H1 (cell line): ENCODE data around the gene LDAH. TPM values are rescaled to one million over a fixed set of nuclear protein-coding genes. Genes with fewer than 3 reads are reported as not detected.
A peak's percentile ranks its signal among the peaks of the same experiment; 100 is the strongest.

Experiments
- CTCF ChIA-PET: fragments of 300-600 bp; sonication (Branson Sonifier 250); formaldehyde crosslinking; loops from one replicate; lab custom pipeline; 2021; ENCODE audit not compliant: partially characterized antibody; lab: Charles Lee
- POLR2A ChIA-PET: fragments of 300-600 bp; sonication (Branson Sonifier 250); formaldehyde crosslinking; loops from one replicate; lab custom pipeline; 2021; ENCODE audit warnings: inconsistent platforms; ENCODE audit not compliant: partially characterized antibody; lab: Charles Lee
- DNase-seq, 2 experiments: peaks; one replicate each; pipeline versions ENCODE4 v3.0.0 to v3.0.0-alpha.2; 2010 to 2022; ENCODE audit warnings: low spot score in 2 of 2, low read depth in 1 of 2, mixed read lengths in 1 of 2
- FAIRE-seq: peaks from 2 replicates; lab custom pipeline; 2011; peaks lifted over from hg19 to GRCh38; lab: Jason Lieb, UNC
- H2AFZ ChIP-seq: 2 replicates; pipeline ENCODE4 v1.8.1; 2012; ENCODE audit warnings: low read length, inconsistent platforms
- H2AK5ac ChIP-seq: 2 replicates; pipeline ENCODE4 v1.6.1; 2013; ENCODE audit warnings: low read depth, low read length
- H2BK120ac ChIP-seq: replicated peaks from 2 replicates; pipeline ENCODE3; 2013; ENCODE audit warnings: low read depth, low read length, inconsistent platforms
- H2BK12ac ChIP-seq: 2 replicates; pipeline ENCODE4 v1.6.1; 2013; ENCODE audit warnings: low read depth, low read length
- H2BK15ac ChIP-seq: 2 replicates; pipeline ENCODE4 v1.6.1; 2013; ENCODE audit warnings: low read length
- H2BK20ac ChIP-seq: 2 replicates; pipeline ENCODE4 v1.6.1; 2013; ENCODE audit warnings: low read length
- H2BK5ac ChIP-seq: 2 replicates; pipeline ENCODE4 v1.6.1; 2013; ENCODE audit warnings: low read depth, low read length
- H3K14ac ChIP-seq: 2 replicates; pipeline ENCODE4 v1.6.1; 2013; ENCODE audit warnings: inconsistent platforms; ENCODE audit not compliant: insufficient read length
- H3K18ac ChIP-seq: 2 replicates; pipeline ENCODE4 v1.6.1; 2013; ENCODE audit warnings: low read length; ENCODE audit errors: extremely low read depth
- H3K23ac ChIP-seq: 2 replicates; pipeline ENCODE4 v1.6.1; 2013; ENCODE audit warnings: inconsistent platforms; ENCODE audit not compliant: insufficient read length
- H3K23me2 ChIP-seq: 2 replicates; pipeline ENCODE4 v1.6.1; 2013; ENCODE audit warnings: low read depth, low read length
- H3K27ac ChIP-seq: 2 replicates; pipeline ENCODE4 v1.6.1; 2011; ENCODE audit warnings: low read depth, low read length, inconsistent platforms
- H3K27me3 ChIP-seq, 4 experiments: replicated peaks in 1 of 4; 1 replicate in 1 of 4; 2 replicates in 3 of 4; pipeline versions ENCODE4 v1.6.1 to v1.8.1; 2011 to 2013; ENCODE audit warnings: low read length in 3 of 4, mild to moderate bottlenecking in 3 of 4, inconsistent platforms in 2 of 4, mixed read lengths in 2 of 4, moderate library complexity in 1 of 4; ENCODE audit not compliant: control insufficient read depth in 3 of 4, insufficient read depth in 3 of 4; ENCODE audit errors: extremely low read depth in 1 of 4
- H3K36me3 ChIP-seq, 4 experiments: 2 replicates each; pipeline versions ENCODE4 v1.6.1 to v1.8.1; 2011 to 2013; ENCODE audit warnings: mild to moderate bottlenecking in 4 of 4, low read length in 3 of 4, moderate library complexity in 2 of 4, control low read depth in 1 of 4, inconsistent platforms in 1 of 4; ENCODE audit not compliant: insufficient read depth in 4 of 4, control insufficient read depth in 2 of 4
- H3K4ac ChIP-seq: replicated peaks from 2 replicates; pipeline ENCODE3; 2013; ENCODE audit warnings: low read length, low read depth, mixed read lengths, inconsistent platforms; ENCODE audit not compliant: insufficient read length
- H3K4me1 ChIP-seq, 4 experiments: replicated peaks in 1 of 4; 1 replicate in 1 of 4; 2 replicates in 3 of 4; pipeline versions ENCODE4 v1.6.1 to v1.8.1; 2011 to 2013; ENCODE audit warnings: low read length in 3 of 4, inconsistent platforms in 2 of 4, mixed read lengths in 1 of 4; ENCODE audit not compliant: insufficient read depth in 4 of 4, control insufficient read depth in 3 of 4
- H3K4me2 ChIP-seq, 2 experiments: 2 replicates each; pipeline versions ENCODE4 v1.6.1 to v1.8.1; 2011 to 2013; ENCODE audit warnings: low read depth in 2 of 2, low read length in 2 of 2, control low read depth in 1 of 2, inconsistent platforms in 1 of 2, mild to moderate bottlenecking in 1 of 2; ENCODE audit not compliant: insufficient read depth in 1 of 2
- H3K4me3 ChIP-seq, 4 experiments: fragments of 200-600, 300-600 bp in 1 of 4; sonication (generic), shearing (Covaris generic), sonication (Bioruptor Twin) in 1 of 4; 2 replicates each; pipeline versions ENCODE4 v1.5.1 to v1.8.1; 2011 to 2016; ENCODE audit warnings: low read length in 4 of 4, low read depth in 3 of 4, control low read depth in 2 of 4, inconsistent platforms in 2 of 4, mild to moderate bottlenecking in 2 of 4, mixed read lengths in 1 of 4, moderate library complexity in 1 of 4; ENCODE audit not compliant: insufficient read depth in 2 of 4; ENCODE audit errors: extremely low read depth in 1 of 4
- H3K56ac ChIP-seq: replicated peaks from 2 replicates; pipeline ENCODE3; 2013; ENCODE audit warnings: low read depth, mild to moderate bottlenecking, mixed read lengths, low read length, inconsistent platforms; ENCODE audit not compliant: insufficient read length
- H3K79me1 ChIP-seq: 2 replicates; pipeline ENCODE4 v1.6.1; 2013; ENCODE audit warnings: low read depth, low read length, control low read depth
- H3K79me2 ChIP-seq, 2 experiments: 2 replicates each; pipeline versions ENCODE4 v1.6.1 to v1.8.1; 2012 to 2013; ENCODE audit warnings: low read length in 2 of 2, mild to moderate bottlenecking in 2 of 2, inconsistent platforms in 1 of 2; ENCODE audit not compliant: insufficient read depth in 2 of 2, control insufficient read depth in 1 of 2
- H3K9ac ChIP-seq, 4 experiments: replicated peaks in 1 of 4; 1 replicate in 1 of 4; 2 replicates in 3 of 4; pipeline versions ENCODE4 v1.6.1 to v1.8.1; 2011 to 2013; ENCODE audit warnings: low read depth in 3 of 4, low read length in 3 of 4, control low read depth in 2 of 4, mild to moderate bottlenecking in 2 of 4, moderate library complexity in 2 of 4, inconsistent platforms in 1 of 4; ENCODE audit errors: extremely low read depth in 1 of 4
- H3K9me3 ChIP-seq, 2 experiments: 2 replicates each; pipeline versions ENCODE4 v1.6.1 to v1.8.1; 2012 to 2013; ENCODE audit warnings: mild to moderate bottlenecking in 2 of 2, moderate library complexity in 2 of 2, control low read depth in 1 of 2, inconsistent platforms in 1 of 2, low read depth in 1 of 2, low read length in 1 of 2, mixed read lengths in 1 of 2; ENCODE audit not compliant: insufficient read depth in 2 of 2
- H4K20me1 ChIP-seq, 2 experiments: replicated peaks in 1 of 2; 2 replicates each; pipeline versions ENCODE3 to v1.8.1; 2011 to 2013; ENCODE audit warnings: inconsistent platforms in 2 of 2, low read length in 2 of 2, mild to moderate bottlenecking in 1 of 2; ENCODE audit not compliant: insufficient read depth in 2 of 2, control insufficient read depth in 1 of 2
- H4K5ac ChIP-seq: 2 replicates; pipeline ENCODE4 v1.6.1; 2013; ENCODE audit warnings: low read length, low read depth, mixed read lengths, inconsistent platforms; ENCODE audit not compliant: insufficient read length
- H4K8ac ChIP-seq: 2 replicates; pipeline ENCODE4 v1.8.0; 2013; ENCODE audit warnings: mild to moderate bottlenecking, moderate library complexity, low read length, inconsistent platforms; ENCODE audit not compliant: insufficient read depth; ENCODE audit errors: extremely low read depth
- H4K91ac ChIP-seq: replicated peaks from 2 replicates; pipeline ENCODE3; 2013; ENCODE audit warnings: low read length, mixed read lengths, inconsistent platforms; ENCODE audit not compliant: insufficient read length
- BACH1 ChIP-seq: IDR thresholded peaks from 2 replicates; pipeline ENCODE4 v1.6.1; 2012; ENCODE audit warnings: low read length, improper control_type of control experiment
- CEBPB ChIP-seq: IDR thresholded peaks from 2 replicates; pipeline ENCODE4 v1.6.1; 2012; ENCODE audit warnings: low read depth, low read length
- GTF2F1 ChIP-seq: IDR thresholded peaks from 2 replicates; pipeline ENCODE4 v1.6.1; 2012; ENCODE audit warnings: low read depth, low read length, improper control_type of control experiment, borderline replicate concordance
- RBBP5 ChIP-seq: IDR thresholded peaks from 2 replicates; pipeline ENCODE4 v1.7.1; 2012; ENCODE audit warnings: low read depth, mild to moderate bottlenecking, inconsistent platforms, low read length, moderate library complexity, borderline replicate concordance
- SIRT6 ChIP-seq: IDR thresholded peaks from one replicate; pipeline ENCODE4 v1.7.1; 2012; ENCODE audit warnings: low read length, inconsistent platforms
- SP4 ChIP-seq: IDR thresholded peaks from 2 replicates; pipeline ENCODE4 v1.6.1; 2012; ENCODE audit warnings: low read length, inconsistent platforms
- WGBS, 2 experiments: shearing (Covaris generic) in 1 of 2; methylation state at CpG; one replicate each; pipeline versions ENCODE4 v1.1.6 to v1.1.7; 2013 to 2015; ENCODE audit warnings: low lambda C conversion rate in 2 of 2, mixed read lengths in 2 of 2, inconsistent platforms in 1 of 2, low coverage in 1 of 2, missing lambda C conversion rate in 1 of 2; ENCODE audit not compliant: insufficient replicate concordance in 2 of 2, insufficient coverage in 1 of 2, insufficient read length in 1 of 2; ENCODE audit errors: extremely low coverage in 1 of 2, missing lambda C conversion rate in 1 of 2; 5-methylcytosine and 5-hydroxymethylcytosine counted together
- polyA plus RNA-seq, 7 experiments: library from polyadenylated mRNA; depleted of rRNA in 3 of 7; stranded (reverse) in 5 of 7; unstranded in 2 of 7; fragments of >200 nt in 5 of 7; fragments of 200-250 nt in 2 of 7; gene quantifications; 1 replicate in 5 of 7; 2 replicates in 1 of 7; 4 replicates in 1 of 7; pipeline versions ENCODE4 v1.2.1 to v1.2.3, GENCODE V29; 2011 to 2013; ENCODE audit warnings: missing spikeins in 2 of 7, mixed read lengths in 2 of 7
- total RNA-seq: library from RNA; stranded (reverse); fragmentation: NEBNext Ultra II Directional; extraction: Animal tissue kit (Norgen Biotek cat#: 25700); gene quantifications from 2 replicates; pipeline ENCODE4 v1.2.1, GENCODE V29; 2021
- TF ChIP-seq, protein P1 (sequence below): IDR thresholded peaks from 2 replicates; pipeline ENCODE4 v1.6.1; 2011; ENCODE audit warnings: low read length, improper control_type of control experiment
- TF ChIP-seq, protein P2 (sequence below): IDR thresholded peaks from 2 replicates; pipeline ENCODE4 v1.6.1; 2012; ENCODE audit warnings: inconsistent platforms

Gene LDAH
- total and polyA plus RNA-seq, 2 of the 8 experiments (the other 6 are each of a cell fraction or from before 2014, with no cell fraction given) = 10.9 to 26.3 TPM

- H3K9me3 ChIP-seq = no peaks in the 10 kb centered on the region
- H4K91ac ChIP-seq = no peak overlapping the region
- DNase-seq (no peak), FAIRE-seq (no peak)
- no peak overlapping the region for H3K14ac ChIP-seq
- no peaks in the 10 kb centered on the region for H3K79me1 ChIP-seq
- ChIA-PET POLR2A (interaction anchor here (0.8 kb wide), 1 partner anchor 11 kb away, joined by 5 read pairs; the partner anchor contains the start of gene LDAH), CTCF (no interaction called here)
- H2BK20ac ChIP-seq = no peak overlapping the region
- no peak overlapping the region for H2AFZ ChIP-seq
- no peaks in the 10 kb centered on the region for H3K27me3 ChIP-seq
- H4K5ac ChIP-seq = no peak overlapping the region
- H3K23ac ChIP-seq = no peak overlapping the region
- no peak overlapping the region for H2BK120ac ChIP-seq
- no peak overlapping the region for H3K4ac ChIP-seq
- no peak overlapping the region for H3K18ac ChIP-seq
- H4K8ac ChIP-seq = no peak overlapping the region
- H3K9ac ChIP-seq = no peak overlapping the region
- no peaks in the 10 kb centered on the region for H3K36me3 ChIP-seq
- H2BK15ac ChIP-seq = no peak overlapping the region
- no peak overlapping the region for H2BK5ac ChIP-seq
- no peak overlapping the region for H3K4me2 ChIP-seq
- no peaks in the 10 kb centered on the region for H3K4me1 ChIP-seq
- H3K79me2 ChIP-seq = peaks cover 0 to 42% of the 10 kb centered on the region in 2 experiments; a peak in 2 of 4 replicates
- TF ChIP-seq RBBP5 = no peak
- TF ChIP-seq GTF2F1 = no peak
- TF ChIP-seq CEBPB = peak; percentile 61; the same call in 1 of the 2 replicates
- TF ChIP-seq, protein P1, sequence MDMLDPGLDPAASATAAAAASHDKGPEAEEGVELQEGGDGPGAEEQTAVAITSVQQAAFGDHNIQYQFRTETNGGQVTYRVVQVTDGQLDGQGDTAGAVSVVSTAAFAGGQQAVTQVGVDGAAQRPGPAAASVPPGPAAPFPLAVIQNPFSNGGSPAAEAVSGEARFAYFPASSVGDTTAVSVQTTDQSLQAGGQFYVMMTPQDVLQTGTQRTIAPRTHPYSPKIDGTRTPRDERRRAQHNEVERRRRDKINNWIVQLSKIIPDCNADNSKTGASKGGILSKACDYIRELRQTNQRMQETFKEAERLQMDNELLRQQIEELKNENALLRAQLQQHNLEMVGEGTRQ = no peak
- TF ChIP-seq, protein P2, sequence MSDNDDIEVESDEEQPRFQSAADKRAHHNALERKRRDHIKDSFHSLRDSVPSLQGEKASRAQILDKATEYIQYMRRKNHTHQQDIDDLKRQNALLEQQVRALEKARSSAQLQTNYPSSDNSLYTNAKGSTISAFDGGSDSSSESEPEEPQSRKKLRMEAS = no peak
- TF ChIP-seq SIRT6 = no peak
- no peak for TF ChIP-seq SP4
- no peak for TF ChIP-seq BACH1
- no peak overlapping the region for H2AK5ac ChIP-seq
- H4K20me1 ChIP-seq = peaks cover 0 to under 1% of the 10 kb centered on the region in 2 experiments
- H3K27ac ChIP-seq = no peak overlapping the region
- WGBS, 2 experiments = 98% methylated on average over 2 of the region's 2 CpGs; no CpG with 5 or more reads in 1 of the 2 experiments
- H3K56ac ChIP-seq = no peak overlapping the region
- no peak overlapping the region for H2BK12ac ChIP-seq
- no peaks in the 10 kb centered on the region for H3K23me2 ChIP-seq
- H3K4me3 ChIP-seq = no peak overlapping the region
Measured at GRCh38 chr2:20812779-20813178, 10.1 kb downstream of the LDAH start.
